ENCODE results near the gene C16orf92.
A peak's percentile ranks its signal among the peaks of the same experiment; 100 is the strongest.

C16orf92 gene

DNA sequence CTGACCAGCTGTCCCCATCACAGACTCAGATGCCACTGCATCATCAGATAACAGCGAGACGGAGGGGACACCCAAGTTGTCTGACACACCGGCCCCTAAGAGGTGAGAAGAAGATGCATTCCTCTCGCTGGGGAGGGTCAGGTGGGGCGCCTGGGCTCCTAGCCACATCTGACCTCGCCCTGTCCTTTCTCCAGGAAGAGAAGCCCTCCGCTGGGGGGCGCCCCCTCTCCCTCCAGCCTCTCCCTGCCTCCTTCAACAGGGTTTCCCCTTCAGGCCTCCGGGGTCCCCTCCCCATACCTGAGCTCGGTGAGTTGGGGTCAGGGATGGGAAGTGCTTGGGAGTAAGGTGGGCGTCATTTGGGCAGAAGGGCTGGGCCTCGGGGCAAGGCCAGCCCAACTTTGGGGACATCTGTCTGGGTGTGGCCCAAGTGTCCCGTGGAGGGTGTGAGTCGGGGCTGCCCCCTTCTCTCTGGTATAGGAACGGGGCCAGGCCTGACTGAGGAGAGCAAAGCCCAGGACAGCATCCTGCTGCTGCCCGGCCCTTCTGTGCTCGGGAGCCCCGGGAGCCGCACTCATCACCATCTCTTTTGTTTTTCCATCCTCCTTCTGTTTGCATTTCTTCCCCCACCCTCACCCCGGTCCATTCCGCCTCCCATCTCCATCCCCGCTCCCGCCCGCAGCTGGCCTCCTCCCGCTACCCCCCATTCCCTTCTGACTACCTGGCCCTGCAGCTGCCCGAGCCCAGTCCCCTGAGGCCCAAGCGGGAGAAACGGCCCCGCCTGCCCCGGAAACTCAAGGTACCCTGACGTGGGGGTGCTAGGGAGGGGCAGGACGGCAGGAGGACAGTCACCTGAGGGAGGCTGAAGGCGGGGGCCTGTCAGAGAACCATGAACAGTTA, 22.0 kb upstream of the C16orf92 start:
- Histone ChIP-seq H3K23ac (ENCODE audit: low read depth, low read length, poor library complexity) (peak overlapping the region; percentile 53), H3K4me3 (ENCODE audit: low read length in 2 of 2) (no peak overlapping the region), H2BK120ac (ENCODE audit: low read depth, low read length) (no peak overlapping the region), H3K36me3 (replicated peaks in 1 of 2; ENCODE audit: control insufficient read depth in 2 of 2, insufficient read depth in 2 of 2, low read length in 2 of 2) (peaks cover 14 to 65% of the 10 kb centered on the region in 2 donors), H3K14ac (ENCODE audit: low read length) (no peak overlapping the region), H3K4ac (ENCODE audit: low read length) (no peak overlapping the region), H2AFZ (ENCODE audit: low read length) (no peak overlapping the region), H3K27me3 (ENCODE audit: control insufficient read depth in 3 of 3, insufficient read depth in 3 of 3, low read depth in 1 of 3, low read length in 3 of 3) (no peaks in the 10 kb centered on the region), H3K27ac (replicated peaks; ENCODE audit: low read length) (no peak overlapping the region), H2BK15ac (ENCODE audit: low read length) (no peak overlapping the region), H3K4me2 (ENCODE audit: insufficient read depth, low read length, poor library complexity, severe bottlenecking) (no peak overlapping the region), H4K91ac (ENCODE audit: low read depth, low read length, poor library complexity) (no peak overlapping the region), H3K79me1 (ENCODE audit: low read depth, low read length) (peaks cover 9% of the 10 kb centered on the region), H2BK5ac (ENCODE audit: low read length) (peak overlapping the region; percentile 5), H4K8ac (ENCODE audit: low read depth, low read length) (no peak overlapping the region), H3K9ac (ENCODE audit: low read depth, low read length, poor library complexity) (no peak overlapping the region), H2BK12ac (ENCODE audit: low read length) (no peak overlapping the region), H3K4me1 (ENCODE audit: control insufficient read depth in 2 of 2, insufficient read depth in 1 of 2, low read depth in 1 of 2, low read length in 2 of 2) (peaks cover 0 to 4% of the 10 kb centered on the region in 2 donors), H3K9me3 (replicated peaks in 1 of 2; ENCODE audit: control insufficient read depth in 2 of 2, insufficient read depth in 1 of 2, low read depth in 1 of 2, low read length in 2 of 2) (no peaks in the 10 kb centered on the region), H2AK5ac (ENCODE audit: low read depth, low read length) (peak overlapping the region; percentile 24), H3K18ac (ENCODE audit: low read length) (no peak overlapping the region)
- no CpG with 5 or more reads among the region's 33 CpGs for WGBS, 2 donors (ENCODE audit: extremely low coverage in 2 of 2, insufficient read length in 2 of 2, insufficient replicate concordance in 1 of 2)
- DNase-seq (ENCODE audit: low spot score), result no peak

DNA sequence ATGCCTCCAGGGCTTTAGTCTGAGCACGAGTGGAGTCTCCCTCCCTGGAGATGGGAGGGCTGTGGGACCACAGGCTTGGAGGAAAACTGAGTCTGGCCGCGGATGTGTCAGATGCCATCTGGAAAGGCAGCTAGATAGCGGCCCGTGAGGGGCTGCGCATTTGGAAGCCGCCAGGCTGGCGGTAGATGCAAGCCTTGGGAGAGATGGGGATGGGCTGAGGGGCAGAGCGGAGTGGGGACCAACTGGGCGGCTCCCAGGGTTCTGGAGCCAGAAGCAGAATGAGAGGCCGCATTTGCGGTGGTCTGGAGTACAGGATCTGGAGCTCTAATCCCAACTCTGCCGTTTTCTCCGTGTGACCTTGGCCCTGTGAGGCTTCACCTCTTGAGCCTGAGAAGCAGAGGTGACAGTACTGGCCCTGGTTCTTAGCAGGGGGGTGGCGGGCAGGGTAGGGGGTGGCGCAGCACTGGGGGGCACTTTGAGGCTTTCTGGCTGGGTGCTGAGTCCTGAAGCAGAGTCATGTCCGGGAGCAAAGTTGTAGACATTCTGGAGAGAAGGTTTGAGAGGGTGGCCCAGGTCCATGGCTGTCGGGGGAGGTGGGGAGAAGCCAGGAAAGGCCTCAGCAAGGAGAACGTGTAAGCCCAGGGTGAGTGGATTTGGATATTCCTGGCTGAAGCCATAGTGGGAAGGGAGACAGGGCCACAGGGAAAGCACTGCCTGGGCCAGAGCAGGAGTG, 20.2 kb upstream of the C16orf92 start:
- no peak overlapping the region for H4K8ac ChIP-seq (ENCODE audit: low read depth, low read length)
- H3K79me1 ChIP-seq (ENCODE audit: low read depth, low read length), result peaks cover 6% of the 10 kb centered on the region
- no peak overlapping the region for H2BK120ac ChIP-seq (ENCODE audit: low read depth, low read length)
- no peak overlapping the region for H3K9ac ChIP-seq (ENCODE audit: low read depth, low read length, poor library complexity)
- H4K91ac ChIP-seq (ENCODE audit: low read depth, low read length, poor library complexity), result no peak overlapping the region
- H3K18ac ChIP-seq (ENCODE audit: low read length), result no peak overlapping the region
- no peak overlapping the region for H2AFZ ChIP-seq (ENCODE audit: low read length)
- no peaks in the 10 kb centered on the region for H3K4me1 ChIP-seq (ENCODE audit: control insufficient read depth in 2 of 2, insufficient read depth in 1 of 2, low read depth in 1 of 2, low read length in 2 of 2)
- H3K4me2 ChIP-seq (ENCODE audit: insufficient read depth, low read length, poor library complexity, severe bottlenecking), result no peak overlapping the region
- H2BK12ac ChIP-seq (ENCODE audit: low read length), result no peak overlapping the region
- H2BK15ac ChIP-seq (ENCODE audit: low read length), result peak overlapping the region; percentile 37
- peak overlapping the region; percentile 24 for H2BK5ac ChIP-seq (ENCODE audit: low read length)
- no CpG with 5 or more reads among the region's 19 CpGs for WGBS, 2 donors (ENCODE audit: extremely low coverage in 2 of 2, insufficient read length in 2 of 2, insufficient replicate concordance in 1 of 2)
- no peaks in the 10 kb centered on the region for H3K27me3 ChIP-seq (ENCODE audit: control insufficient read depth in 3 of 3, insufficient read depth in 3 of 3, low read depth in 1 of 3, low read length in 3 of 3)
- DNase-seq (ENCODE audit: low spot score), result no peak
- no peaks in the 10 kb centered on the region for H3K9me3 ChIP-seq (replicated peaks in 1 of 2; ENCODE audit: control insufficient read depth in 2 of 2, insufficient read depth in 1 of 2, low read depth in 1 of 2, low read length in 2 of 2)
- peaks cover 19 to 61% of the 10 kb centered on the region in 2 donors for H3K36me3 ChIP-seq (replicated peaks in 1 of 2; ENCODE audit: control insufficient read depth in 2 of 2, insufficient read depth in 2 of 2, low read length in 2 of 2)
- H3K14ac ChIP-seq (ENCODE audit: low read length), result no peak overlapping the region
- no peak overlapping the region for H2AK5ac ChIP-seq (ENCODE audit: low read depth, low read length)
- H3K4me3 ChIP-seq (ENCODE audit: low read length in 2 of 2), result no peak overlapping the region
- H3K27ac ChIP-seq (replicated peaks; ENCODE audit: low read length), result no peak overlapping the region
- H3K4ac ChIP-seq (ENCODE audit: low read length), result no peak overlapping the region
- no peak overlapping the region for H3K23ac ChIP-seq (ENCODE audit: low read depth, low read length, poor library complexity)

DNA sequence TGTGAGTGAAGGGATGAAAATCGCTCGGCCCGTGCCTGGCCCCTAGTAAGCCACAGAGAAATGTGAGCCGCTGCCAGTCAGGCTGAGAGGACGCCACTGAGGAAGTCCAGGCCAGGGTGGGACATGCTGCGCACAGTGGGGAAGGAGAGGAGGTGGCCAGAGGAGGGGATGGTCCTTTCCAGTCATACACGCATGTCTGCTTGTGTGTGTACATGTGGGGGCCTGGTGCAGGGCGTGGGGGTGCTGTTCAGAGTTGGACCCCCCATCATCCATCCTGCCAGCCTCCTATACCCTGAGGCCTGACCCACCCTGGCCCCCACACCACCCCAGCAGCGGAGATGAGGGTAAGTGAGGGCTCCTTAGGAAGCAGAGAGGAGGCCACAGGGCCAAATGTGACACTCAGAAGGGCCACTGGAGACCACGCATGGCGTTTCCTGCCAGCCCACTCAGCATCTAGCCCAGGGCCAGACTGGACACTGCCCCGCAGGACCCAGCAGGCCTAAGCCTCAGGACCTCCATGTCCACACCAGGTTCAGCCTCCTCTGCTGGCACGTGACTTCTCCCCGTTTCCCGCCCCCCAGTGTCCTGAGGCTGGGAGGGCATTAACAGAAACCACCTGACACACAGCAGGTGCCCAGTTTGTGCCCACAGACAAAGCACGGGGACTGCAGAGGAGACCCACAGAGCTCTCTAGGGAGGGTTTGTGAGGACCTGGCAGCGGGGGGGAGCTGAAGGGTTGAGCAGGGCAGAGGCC, 19.2 kb upstream of the C16orf92 start:
- no peak for DNase-seq (ENCODE audit: low spot score)
- Histone ChIP-seq H3K27ac (replicated peaks; ENCODE audit: low read length) (no peak overlapping the region), H2AK5ac (ENCODE audit: low read depth, low read length) (peak overlapping the region; percentile 46), H2AFZ (ENCODE audit: low read length) (no peak overlapping the region), H4K8ac (ENCODE audit: low read depth, low read length) (no peak overlapping the region), H3K4me1 (ENCODE audit: control insufficient read depth in 2 of 2, insufficient read depth in 1 of 2, low read depth in 1 of 2, low read length in 2 of 2) (no peaks in the 10 kb centered on the region), H3K4me2 (ENCODE audit: insufficient read depth, low read length, poor library complexity, severe bottlenecking) (no peak overlapping the region), H3K4me3 (ENCODE audit: low read length in 2 of 2) (no peak overlapping the region), H3K14ac (ENCODE audit: low read length) (no peak overlapping the region), H4K91ac (ENCODE audit: low read depth, low read length, poor library complexity) (no peak overlapping the region), H2BK12ac (ENCODE audit: low read length) (no peak overlapping the region), H3K79me1 (ENCODE audit: low read depth, low read length) (peaks cover 6% of the 10 kb centered on the region), H2BK5ac (ENCODE audit: low read length) (peak overlapping the region; percentile 39), H3K23ac (ENCODE audit: low read depth, low read length, poor library complexity) (no peak overlapping the region), H3K4ac (ENCODE audit: low read length) (peak overlapping the region; percentile 53), H2BK120ac (ENCODE audit: low read depth, low read length) (no peak overlapping the region), H3K36me3 (replicated peaks in 1 of 2; ENCODE audit: control insufficient read depth in 2 of 2, insufficient read depth in 2 of 2, low read length in 2 of 2) (peaks cover 19 to 53% of the 10 kb centered on the region in 2 donors), H3K27me3 (ENCODE audit: control insufficient read depth in 3 of 3, insufficient read depth in 3 of 3, low read depth in 1 of 3, low read length in 3 of 3) (no peaks in the 10 kb centered on the region), H2BK15ac (ENCODE audit: low read length) (no peak overlapping the region), H3K9me3 (replicated peaks in 1 of 2; ENCODE audit: control insufficient read depth in 2 of 2, insufficient read depth in 1 of 2, low read depth in 1 of 2, low read length in 2 of 2) (no peaks in the 10 kb centered on the region), H3K9ac (ENCODE audit: low read depth, low read length, poor library complexity) (peak overlapping the region; percentile 78), H3K18ac (ENCODE audit: low read length) (no peak overlapping the region)
- no CpG with 5 or more reads among the region's 17 CpGs for WGBS, 2 donors (ENCODE audit: extremely low coverage in 2 of 2, insufficient read length in 2 of 2, insufficient replicate concordance in 1 of 2)

All from neuronal stem cell (in vitro differentiated cells).